Omental fat pad (tissue), 4 donors: ENCODE results near the gene KCNQ5. TPM values are rescaled to one million over a fixed set of nuclear protein-coding genes. Genes with fewer than 3 reads are reported as not detected.

Experiments
- ATAC-seq: fragments of 150-250 bp; one replicate; pipeline ENCODE4 v1.9.1; 2016; ENCODE audit warnings: mild to moderate bottlenecking, moderate library complexity; ENCODE audit not compliant: low FRiP score
- DNase-seq: peaks from one replicate; pipeline ENCODE4 v3.0.0-alpha.2; 2019; ENCODE audit warnings: low spot score
- CTCF ChIP-seq, 3 donors: fragments of 450-650 bp; IDR thresholded peaks; one replicate each; pipeline ENCODE4 v1.5.1; 2016 to 2017; ENCODE audit warnings: antibody characterized with exemption in 3 of 3, mild to moderate bottlenecking in 3 of 3, moderate library complexity in 2 of 3
- total RNA-seq, 4 donors: library from RNA; depleted of rRNA; stranded (reverse); fragments of >200 nt; gene quantifications; one replicate each; pipeline ENCODE4 v1.1.0, GENCODE V29; 2016

The KCNQ5 gene
- total RNA-seq, 4 donors from 2014 or later: 0.16 to 0.24 TPM; not detected in 2

GRCh38 chr6:73108949-73109348, 487.1 kb downstream of the KCNQ5 start:
- DNase-seq: no peak
- ATAC-seq: no peak
- TF ChIP-seq CTCF (IDR thresholded peaks at IDR 0.05): no peak

GRCh38 chr6:73109659-73110058, 487.8 kb downstream of the KCNQ5 start:
- ATAC-seq (no peak), DNase-seq (no peak)
- TF ChIP-seq CTCF (IDR thresholded peaks at IDR 0.05): no peak

- TF ChIP-seq CTCF (IDR thresholded peaks at IDR 0.05): no peak
- no peak for DNase-seq
- no peak for ATAC-seq
Measured at GRCh38 chr6:73116330-73116729, 494.5 kb downstream of the KCNQ5 start.

GRCh38 chr6:73121421-73121993, 499.6 kb downstream of the KCNQ5 start:
- no peak for ATAC-seq
- TF ChIP-seq CTCF (IDR thresholded peaks at IDR 0.05): no peak
- DNase-seq: no peak

- DNase-seq: no peak
- no peak for ATAC-seq
- TF ChIP-seq CTCF (IDR thresholded peaks at IDR 0.05): no peak
Measured at GRCh38 chr6:73123632-73124329, 501.9 kb downstream of the KCNQ5 start.

GRCh38 chr6:73129653-73130443, 508.0 kb downstream of the KCNQ5 start:
- TF ChIP-seq CTCF (IDR thresholded peaks at IDR 0.05): peak in 1 of 3 donors; percentile 73
- peak; percentile 78 for DNase-seq
- ATAC-seq: peak; percentile 41
